Hepatocyte (in vitro differentiated cells): Measurements from ENCODE around the gene NIPA2. TPM values are rescaled to one million over a fixed set of nuclear protein-coding genes. Genes with fewer than 3 reads are reported as not detected.

ENCODE experiments used
- DNase-seq: peaks from one replicate; pipeline ENCODE4 v3.0.0-alpha.2; 2016; ENCODE audit warnings: low spot score
- H2AFZ ChIP-seq: fragments of 200-600 bp; sonication (generic); 2 replicates; pipeline ENCODE4 v1.6.0; 2016; ENCODE audit warnings: antibody characterized with exemption, mild to moderate bottlenecking
- H3K27ac ChIP-seq: fragments of 200-600 bp; sonication (generic); 2 replicates; pipeline ENCODE4 v1.5.1; 2016; ENCODE audit warnings: mild to moderate bottlenecking
- H3K27me3 ChIP-seq: fragments of 200-600 bp; sonication (generic); 2 replicates; pipeline ENCODE4 v1.6.1; 2016
- H3K36me3 ChIP-seq: fragments of 200-600 bp; sonication (generic); replicated peaks from 2 replicates; pipeline ENCODE4 v1.5.1; 2016; ENCODE audit warnings: low read depth; ENCODE audit not compliant: insufficient read depth
- H3K4me1 ChIP-seq: fragments of 200-600 bp; sonication (generic); 2 replicates; pipeline ENCODE4 v1.5.1; 2016; ENCODE audit warnings: mild to moderate bottlenecking, moderate library complexity; ENCODE audit not compliant: insufficient read depth
- H3K4me2 ChIP-seq: fragments of 200-600 bp; sonication (generic); 2 replicates; pipeline ENCODE4 v1.6.0; 2016
- H3K4me3 ChIP-seq: fragments of 200-600 bp; sonication (generic); 2 replicates; pipeline ENCODE4 v1.5.1; 2016; ENCODE audit warnings: mild to moderate bottlenecking
- H3K79me2 ChIP-seq: fragments of 200-600 bp; sonication (generic); 2 replicates; pipeline ENCODE4 v1.6.0; 2017; ENCODE audit warnings: mild to moderate bottlenecking
- H3K9me2 ChIP-seq: fragments of 200-600 bp; sonication (generic); replicated peaks from 2 replicates; pipeline ENCODE4 v1.6.0; 2017; ENCODE audit warnings: mild to moderate bottlenecking; ENCODE audit not compliant: insufficient read depth
- H3K9me3 ChIP-seq: fragments of 200-600 bp; sonication (generic); 2 replicates; pipeline ENCODE4 v1.5.1; 2016; ENCODE audit warnings: low read depth, mild to moderate bottlenecking
- H4K20me1 ChIP-seq: fragments of 200-600 bp; sonication (generic); 2 replicates; pipeline ENCODE4 v1.6.0; 2016; ENCODE audit warnings: mild to moderate bottlenecking; ENCODE audit not compliant: insufficient read depth, poor library complexity, severe bottlenecking
- CTCF ChIP-seq: fragments of 200-600 bp; sonication (generic); IDR thresholded peaks from 2 replicates; pipeline ENCODE4 v1.5.1; 2016; ENCODE audit warnings: antibody characterized with exemption, mild to moderate bottlenecking; ENCODE audit not compliant: poor library complexity
- EZH2 ChIP-seq: fragments of 200-600 bp; sonication (generic); IDR thresholded peaks from 2 replicates; pipeline ENCODE4 v1.6.1; 2016; ENCODE audit warnings: antibody characterized with exemption, mild to moderate bottlenecking, borderline replicate concordance
- EZH2phosphoT487 ChIP-seq: fragments of 200-600 bp; sonication (generic); IDR thresholded peaks from one replicate; pipeline ENCODE4 v1.6.1; 2018; ENCODE audit warnings: antibody characterized with exemption, mild to moderate bottlenecking, low read depth, moderate library complexity; ENCODE audit not compliant: unreplicated experiment, severe bottlenecking
- WGBS: methylation state at CpG from one replicate; pipeline ENCODE4 v1.1.6; 2016; ENCODE audit warnings: low lambda C conversion rate; ENCODE audit errors: missing lambda C conversion rate; 5-methylcytosine and 5-hydroxymethylcytosine counted together
- polyA plus RNA-seq: library from polyadenylated mRNA; unstranded; fragments of >200 nt; fragmentation: Nextera tagmentation; extraction: Ambion mirVana; gene quantifications from 2 replicates; pipeline ENCODE4 v1.2.1, GENCODE V29; 2016
- total RNA-seq: library from RNA; depleted of rRNA; stranded (reverse); fragments of >200 nt; gene quantifications from 2 replicates; pipeline ENCODE4 v1.2.3, GENCODE V29; 2014

Gene NIPA2
- total and polyA plus RNA-seq, 2 experiments from 2014 or later = 52.7 to 77.2 TPM

GRCh38 chr15:22880068-22880980, 41.9 kb downstream of the NIPA2 start:
- DNase-seq = no peak
- Histone ChIP-seq H3K36me3 (no peaks in the 10 kb centered on the region), H3K27ac (no peak overlapping the region), H3K27me3 (no peaks in the 10 kb centered on the region), H3K79me2 (no peaks in the 10 kb centered on the region), H3K9me3 (no peaks in the 10 kb centered on the region), H3K4me1 (no peaks in the 10 kb centered on the region), H3K9me2 (no peaks in the 10 kb centered on the region), H4K20me1 (no peaks in the 10 kb centered on the region), H3K4me3 (no peak overlapping the region), H2AFZ (no peak overlapping the region), H3K4me2 (no peak overlapping the region)
- 94% methylated on average over 32 of the region's 33 CpGs for WGBS
- no peak for TF ChIP-seq EZH2phosphoT487
- TF ChIP-seq CTCF = no peak
- no peak for TF ChIP-seq EZH2

- no peak for TF ChIP-seq CTCF
- no peak for DNase-seq
- Histone ChIP-seq H3K36me3 (no peaks in the 10 kb centered on the region), H3K4me1 (no peaks in the 10 kb centered on the region), H3K79me2 (no peaks in the 10 kb centered on the region), H3K4me3 (no peak overlapping the region), H3K27ac (no peak overlapping the region), H3K27me3 (no peaks in the 10 kb centered on the region), H4K20me1 (no peaks in the 10 kb centered on the region), H2AFZ (no peak overlapping the region), H3K4me2 (no peak overlapping the region), H3K9me3 (no peaks in the 10 kb centered on the region), H3K9me2 (no peaks in the 10 kb centered on the region)
- WGBS = 95% methylated on average over 19 of the region's 19 CpGs
Observed at GRCh38 chr15:22880981-22881738, 42.7 kb downstream of the NIPA2 start.

GRCh38 chr15:22881739-22882440, 43.4 kb downstream of the NIPA2 start:
- WGBS = 98% methylated on average over 25 of the region's 25 CpGs

More at GRCh38 chr15:22881739-22882440, 43.4 kb downstream of the NIPA2 start:
- Histone ChIP-seq H3K9me2 (no peaks in the 10 kb centered on the region), H3K27me3 (no peaks in the 10 kb centered on the region), H2AFZ (no peak overlapping the region), H3K9me3 (no peaks in the 10 kb centered on the region), H3K4me3 (no peak overlapping the region), H3K4me1 (no peaks in the 10 kb centered on the region), H3K27ac (no peak overlapping the region), H3K36me3 (no peaks in the 10 kb centered on the region), H3K79me2 (no peaks in the 10 kb centered on the region), H4K20me1 (no peaks in the 10 kb centered on the region), H3K4me2 (no peak overlapping the region)
- TF ChIP-seq CTCF = no peak
- TF ChIP-seq EZH2phosphoT487 = no peak
- TF ChIP-seq EZH2 = no peak
- DNase-seq = no peak
